Neural progenitor cell (in vitro differentiated cells): Measurements from ENCODE around the gene INO80C.

ENCODE experiments used
- CTCF ChIP-seq: fragments of 200-600 bp; sonication (generic); IDR thresholded peaks from 2 replicates; pipeline ENCODE4 v1.5.1; 2017; ENCODE audit warnings: antibody characterized with exemption, mild to moderate bottlenecking
- EZH2 ChIP-seq: fragments of 200-600 bp; sonication (generic); IDR thresholded peaks from 2 replicates; pipeline ENCODE4 v1.6.1; 2017; ENCODE audit warnings: antibody characterized with exemption, mild to moderate bottlenecking, moderate library complexity
- EZH2phosphoT487 ChIP-seq: fragments of 200-600 bp; sonication (generic); IDR thresholded peaks from 2 replicates; pipeline ENCODE4 v1.6.1; 2017; ENCODE audit warnings: antibody characterized with exemption

GRCh38 chr18:35514283-35514682, 16.5 kb upstream of the INO80C start:
- TF ChIP-seq CTCF (no peak), EZH2 (no peak), EZH2phosphoT487 (no peak)
